ENCODE results near the gene GRN.
"Not testable (repeated sequence)": the region's sequence is repeated elsewhere in the genome, so short reads cannot be mapped to it uniquely, and the experiment has no call there.

The GRN gene

GRCh38 chr17:44383363-44383762 lies 38.3 kb downstream of the GRN start:
- no peak for DNase-seq (ENCODE audit: low spot score)

GRCh38 chr17:44383861-44384260 lies 38.8 kb downstream of the GRN start:
- no peak for DNase-seq (ENCODE audit: low spot score)

GRCh38 chr17:44384281-44384822 lies 39.2 kb downstream of the GRN start:
- no peak for DNase-seq (ENCODE audit: low spot score)

GRCh38 chr17:44384823-44385286 lies 39.8 kb downstream of the GRN start:
- no peak for DNase-seq (ENCODE audit: low spot score)

- DNase-seq (ENCODE audit: low spot score), result peak; percentile 86
These were observed 40.4 kb downstream of the GRN start for GRCh38 chr17:44385287-44386181.

- no peak for DNase-seq (ENCODE audit: low spot score)
These were observed 41.1 kb downstream of the GRN start for GRCh38 chr17:44386182-44386525.

GRCh38 chr17:44387804-44388203 lies 42.7 kb downstream of the GRN start:
- DNase-seq (ENCODE audit: low spot score), result no peak

- no peak for DNase-seq (ENCODE audit: low spot score)
These were observed 44.2 kb downstream of the GRN start, which contains the start of gene ITGA2B for GRCh38 chr17:44389281-44389680. Gene ITGA2B (minus strand): TSS chr17:44389649. CDS start chr17:44389473, 176 bp downstream.

GRCh38 chr17:44389723-44390202 lies 44.7 kb downstream of the GRN start:
- DNase-seq (ENCODE audit: low spot score), result no peak

- DNase-seq (ENCODE audit: low spot score), result no peak
These were observed 45.3 kb downstream of the GRN start for GRCh38 chr17:44390250-44390870.

- DNase-seq (ENCODE audit: low spot score), result not testable (repeated sequence)
These were observed 49.0 kb downstream of the GRN start for GRCh38 chr17:44394112-44394511.

- no peak for DNase-seq (ENCODE audit: low spot score)
These were observed 49.7 kb downstream of the GRN start for GRCh38 chr17:44394833-44395232.

- DNase-seq (ENCODE audit: low spot score), result no peak
These were observed 51.8 kb downstream of the GRN start for GRCh38 chr17:44396946-44397345.

GRCh38 chr17:44397479-44398440 lies 52.7 kb downstream of the GRN start:
- DNase-seq (ENCODE audit: low spot score), result no peak

- no peak for DNase-seq (ENCODE audit: low spot score)
These were observed 53.9 kb downstream of the GRN start for GRCh38 chr17:44398692-44399691.

GRCh38 chr17:44400226-44400847 lies 55.2 kb downstream of the GRN start:
- no peak for DNase-seq (ENCODE audit: low spot score)
